ENCODE data around the gene CDK5.

DNA sequence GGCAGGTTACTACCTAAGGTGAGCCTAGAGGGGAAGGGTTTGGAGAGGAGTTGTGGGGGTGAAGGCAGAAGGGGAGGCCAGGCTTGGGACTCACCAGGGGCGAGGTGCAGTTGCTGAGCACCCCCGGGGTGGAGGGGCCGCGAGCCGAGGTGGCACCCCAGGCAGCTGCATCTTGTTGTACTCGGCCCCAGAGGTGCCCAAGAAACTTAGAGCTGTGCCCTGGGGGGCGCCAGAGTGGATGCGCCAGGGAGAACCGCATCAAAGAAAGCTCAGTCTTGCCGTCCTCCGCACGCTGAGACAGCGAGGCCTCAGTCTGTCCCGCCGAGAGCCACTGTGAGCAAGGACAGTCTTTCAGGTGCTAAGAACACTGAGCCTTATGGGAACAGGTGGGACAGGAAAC lies 40.8 kb downstream of the CDK5 start:
- TF ChIP-seq, protein P1, sequence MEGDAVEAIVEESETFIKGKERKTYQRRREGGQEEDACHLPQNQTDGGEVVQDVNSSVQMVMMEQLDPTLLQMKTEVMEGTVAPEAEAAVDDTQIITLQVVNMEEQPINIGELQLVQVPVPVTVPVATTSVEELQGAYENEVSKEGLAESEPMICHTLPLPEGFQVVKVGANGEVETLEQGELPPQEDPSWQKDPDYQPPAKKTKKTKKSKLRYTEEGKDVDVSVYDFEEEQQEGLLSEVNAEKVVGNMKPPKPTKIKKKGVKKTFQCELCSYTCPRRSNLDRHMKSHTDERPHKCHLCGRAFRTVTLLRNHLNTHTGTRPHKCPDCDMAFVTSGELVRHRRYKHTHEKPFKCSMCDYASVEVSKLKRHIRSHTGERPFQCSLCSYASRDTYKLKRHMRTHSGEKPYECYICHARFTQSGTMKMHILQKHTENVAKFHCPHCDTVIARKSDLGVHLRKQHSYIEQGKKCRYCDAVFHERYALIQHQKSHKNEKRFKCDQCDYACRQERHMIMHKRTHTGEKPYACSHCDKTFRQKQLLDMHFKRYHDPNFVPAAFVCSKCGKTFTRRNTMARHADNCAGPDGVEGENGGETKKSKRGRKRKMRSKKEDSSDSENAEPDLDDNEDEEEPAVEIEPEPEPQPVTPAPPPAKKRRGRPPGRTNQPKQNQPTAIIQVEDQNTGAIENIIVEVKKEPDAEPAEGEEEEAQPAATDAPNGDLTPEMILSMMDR (IDR thresholded peaks at IDR 0.05), result no peak
- no peak for TF ChIP-seq POLR2A (IDR thresholded peaks at IDR 0.05)
- no peak for TF ChIP-seq EP300 (IDR thresholded peaks at IDR 0.05)
- TF ChIP-seq POLR2AphosphoS5 (IDR thresholded peaks at IDR 0.05), result no peak

All from upper lobe of left lung (tissue), 4 donors.